ENCODE data around the gene TSPYL1. TPM values are rescaled to one million over a fixed set of nuclear protein-coding genes. Genes with fewer than 3 reads are reported as not detected.
A peak's percentile ranks its signal among the peaks of the same experiment; 100 is the strongest.

The TSPYL1 gene
- total RNA-seq, 2 experiments from 2014 or later, result 37.8 to 38.4 TPM

DNA sequence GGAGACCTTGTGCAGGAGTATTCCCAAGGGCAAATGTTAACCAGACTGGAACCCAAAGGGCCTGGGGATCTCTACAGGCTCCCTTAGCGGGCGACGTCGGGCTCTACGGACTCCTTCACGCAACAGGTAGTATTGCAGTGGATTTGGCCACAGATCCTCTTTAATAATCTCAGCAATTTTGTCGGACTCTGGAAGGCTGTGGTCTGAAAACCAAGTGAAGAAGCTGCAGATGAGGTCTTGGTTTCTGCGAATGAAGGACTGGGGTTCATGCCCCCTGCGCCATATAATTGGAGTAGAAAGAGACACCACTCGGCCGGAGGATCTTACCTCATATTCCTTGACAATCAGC is 1.3 kb downstream of the TSPYL1 start:
- H3K4me1 Mint-ChIP-seq (ENCODE audit: low read depth), result peaks cover 46% of the 10 kb centered on the region
- CTCF ChIA-PET, result interaction anchor here (1.5 to 2.5 kb wide), 4 partner anchors 9 to 177 kb away, joined by 3 to 13 read pairs (median 8); no protein-coding TSS in a partner anchor
- no peaks in the 10 kb centered on the region for H3K27me3 Mint-ChIP-seq (ENCODE audit: low read depth)

DNA sequence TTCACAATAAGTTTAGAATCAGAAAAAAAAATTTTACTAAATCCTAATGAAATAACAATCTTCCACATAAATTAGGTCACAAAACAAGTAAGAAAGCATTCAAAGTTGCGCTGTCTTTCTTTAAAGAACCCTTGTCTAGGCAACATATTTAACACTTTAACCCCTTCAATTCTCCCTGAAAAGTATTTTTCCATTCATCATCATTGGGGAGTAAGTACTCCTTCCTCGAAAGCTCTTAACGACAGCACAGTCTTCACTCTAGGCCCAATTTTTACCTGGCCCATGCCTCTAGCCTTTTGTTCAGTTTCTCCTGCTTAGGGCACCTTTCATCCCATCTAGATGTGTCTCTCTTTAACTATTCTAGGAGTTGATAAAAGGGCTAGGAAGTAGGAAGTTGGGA is 2.6 kb downstream of the TSPYL1 start:
- Mint-ChIP-seq H3K27ac (peak overlapping the region; percentile 55), H3K36me3 (ENCODE audit: low read depth) (peaks cover 51% of the 10 kb centered on the region), H3K9me3 (ENCODE audit: insufficient read depth) (no peaks in the 10 kb centered on the region), H3K27me3 (ENCODE audit: low read depth) (no peaks in the 10 kb centered on the region), H3K4me1 (ENCODE audit: low read depth) (peaks cover 46% of the 10 kb centered on the region), H3K4me3 (peak overlapping the region; percentile 96)
- DNase-seq, result no peak
- no peak for ATAC-seq
- CTCF ChIA-PET, result interaction anchor here (1.0 to 1.7 kb wide), 4 partner anchors 8 to 258 kb away, joined by 3 to 5 read pairs (median 4); no protein-coding TSS in a partner anchor
- POLR2A ChIA-PET, result interaction anchor here (1.0 to 4.4 kb wide), 3 partner anchors 24 to 404 kb away, joined by 3 to 51 read pairs (median 4); partner anchors contain the start of genes KPNA5, RWDD1 and TSPYL4

More for the DNA sequence above, 1.3 kb downstream of the TSPYL1 start:
- Mint-ChIP-seq H3K4me3 (peak overlapping the region; percentile 96), H3K9me3 (ENCODE audit: insufficient read depth) (no peaks in the 10 kb centered on the region), H3K36me3 (ENCODE audit: low read depth) (peaks cover 44% of the 10 kb centered on the region), H3K27ac (peak overlapping the region; percentile 98)
- POLR2A ChIA-PET, result interaction anchor here (1.0 to 4.4 kb wide), 5 partner anchors 26 to 293 kb away, joined by 5 to 51 read pairs (median 6); partner anchors contain the start of genes NT5DC1, RWDD1 and TSPYL4
- DNase-seq, result no peak
- no peak for ATAC-seq

DNA sequence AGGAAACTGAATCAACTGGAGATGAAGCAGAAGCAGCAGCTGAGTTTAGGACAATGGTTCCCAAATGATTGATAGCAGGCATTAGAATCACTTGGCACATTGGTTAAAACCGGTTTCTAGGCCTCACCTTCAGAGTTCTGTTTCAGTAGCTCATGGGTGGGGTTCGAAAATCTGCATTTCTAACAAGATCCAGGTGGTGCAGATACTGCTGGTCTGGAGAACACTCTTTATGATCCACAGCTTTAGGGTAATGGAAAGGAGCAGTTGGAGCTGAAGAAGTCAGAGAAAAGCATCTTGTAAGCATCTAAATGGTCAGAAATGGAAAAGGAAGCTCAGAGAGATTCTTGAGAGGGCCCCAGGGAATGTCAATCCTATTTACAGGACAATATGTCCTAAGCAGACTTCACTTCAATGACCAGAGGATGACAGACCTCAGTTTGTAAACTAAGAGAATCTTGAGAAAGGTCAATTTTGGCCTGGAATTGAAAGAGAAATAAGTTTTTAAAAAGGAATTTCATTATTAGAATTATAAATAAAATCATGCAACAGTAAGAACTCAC is 8.5 kb downstream of the TSPYL1 start:
- no peak overlapping the region for H3K27ac Mint-ChIP-seq
- no peak for DNase-seq

DNA sequence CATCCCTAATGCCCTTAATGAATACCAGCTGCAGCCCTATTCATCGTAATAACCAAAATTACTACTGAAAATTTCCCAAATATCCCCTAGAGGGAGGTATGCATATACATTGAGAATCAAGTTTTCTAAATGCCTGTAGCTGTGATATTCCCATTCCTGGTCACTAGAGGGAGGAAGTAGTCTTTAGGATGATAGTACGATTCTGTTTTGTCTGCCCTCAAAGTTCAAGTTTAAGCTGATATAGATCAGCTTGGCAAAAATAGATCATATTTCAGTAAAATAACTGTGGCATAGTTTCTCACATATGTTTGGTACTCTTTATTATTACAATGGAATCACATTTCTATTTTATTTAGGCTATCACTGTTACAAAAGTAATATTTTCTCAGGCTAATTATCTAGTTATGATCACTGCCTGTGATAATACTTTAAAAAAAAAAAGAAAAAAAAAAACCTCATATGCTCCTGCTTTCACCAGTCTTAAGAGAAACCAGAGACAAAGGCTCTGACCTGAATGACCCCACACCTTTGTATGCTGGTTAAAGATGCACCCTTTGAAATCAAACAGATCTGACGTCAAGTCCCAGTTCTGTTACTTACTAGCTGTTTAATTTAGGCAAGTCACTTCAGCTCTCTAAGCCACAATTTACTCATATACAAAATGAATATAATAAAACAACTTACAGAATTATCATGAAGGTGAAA is 11.0 kb downstream of the TSPYL1 start:
- no peak overlapping the region for H3K4me3 Mint-ChIP-seq
- DNase-seq (no peak), ATAC-seq (peak; percentile 66)
- no peaks in the 10 kb centered on the region for H3K27me3 Mint-ChIP-seq (ENCODE audit: low read depth)
- CTCF ChIA-PET, result interaction anchor here (0.7 to 3.9 kb wide), 19 partner anchors 9 to 302 kb away, joined by 3 to 28 read pairs (median 4); partner anchors contain the start of genes RWDD1, TSPYL1 and TSPYL4
- peaks cover 3% of the 10 kb centered on the region for H3K4me1 Mint-ChIP-seq (ENCODE audit: low read depth)
- no peak overlapping the region for H3K27ac Mint-ChIP-seq
- peaks cover 5% of the 10 kb centered on the region for H3K9me3 Mint-ChIP-seq (ENCODE audit: insufficient read depth)
- peaks cover 24% of the 10 kb centered on the region for H3K36me3 Mint-ChIP-seq (ENCODE audit: low read depth)
- POLR2A ChIA-PET, result no interaction called here

More for the DNA sequence above, 8.5 kb downstream of the TSPYL1 start:
- ATAC-seq, result no peak
- POLR2A ChIA-PET, result interaction anchor here (1.6 kb wide), 1 partner anchor 8 kb away, joined by 13 read pairs; the partner anchor contains the start of gene TSPYL1
- Mint-ChIP-seq H3K4me3 (no peak overlapping the region), H3K9me3 (ENCODE audit: insufficient read depth) (no peaks in the 10 kb centered on the region), H3K4me1 (ENCODE audit: low read depth) (peaks cover 16% of the 10 kb centered on the region), H3K36me3 (ENCODE audit: low read depth) (peaks cover 25% of the 10 kb centered on the region), H3K27me3 (ENCODE audit: low read depth) (no peaks in the 10 kb centered on the region)
- CTCF ChIA-PET, result interaction anchor here (0.9 to 3.9 kb wide), 6 partner anchors 9 to 290 kb away, joined by 3 to 28 read pairs (median 4); partner anchors contain the start of genes TSPYL1 and TSPYL4

DNA sequence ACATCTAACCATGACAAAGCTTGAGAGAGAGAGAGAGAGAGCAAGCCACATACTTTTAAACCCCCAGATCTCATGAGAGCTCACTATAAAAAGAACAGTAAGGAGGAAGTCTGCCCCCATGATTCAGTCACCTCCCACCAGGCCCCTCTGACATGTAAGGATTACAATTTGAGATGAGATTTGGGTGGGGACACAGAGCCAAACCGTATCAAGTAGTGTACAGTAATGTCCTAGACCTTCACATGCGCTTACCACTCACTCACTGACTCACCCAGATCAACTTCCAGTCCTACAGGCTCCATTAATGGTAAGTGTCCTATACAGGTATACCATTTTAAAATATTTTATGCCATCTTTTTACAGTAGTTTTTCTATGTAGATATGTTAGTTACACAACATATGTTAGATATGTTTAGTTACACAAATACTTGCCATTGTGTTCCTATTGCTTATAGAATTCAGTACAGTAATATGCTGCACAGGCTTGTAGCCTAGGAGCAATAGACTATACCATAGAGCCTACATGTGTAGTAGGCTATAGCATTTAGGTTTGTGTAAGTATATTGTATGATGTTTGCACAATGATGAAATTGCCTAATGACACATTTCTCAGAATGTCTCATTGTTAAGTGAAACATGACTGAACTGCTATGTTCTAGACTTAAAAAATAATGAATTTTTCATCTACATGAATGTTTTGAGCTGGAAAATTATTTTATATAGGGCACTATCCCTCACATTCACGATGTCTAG is 11.7 kb downstream of the TSPYL1 start:
- DNase-seq (no peak), ATAC-seq (no peak)
- H3K9me3 Mint-ChIP-seq (ENCODE audit: insufficient read depth), result peaks cover 12% of the 10 kb centered on the region
- CTCF ChIA-PET, result interaction anchor here (0.9 to 3.9 kb wide), 18 partner anchors 9 to 303 kb away, joined by 3 to 28 read pairs (median 5); partner anchors contain the start of genes RWDD1, TSPYL1 and TSPYL4
- no peak overlapping the region for H3K27ac Mint-ChIP-seq
- no peaks in the 10 kb centered on the region for H3K27me3 Mint-ChIP-seq (ENCODE audit: low read depth)
- no peak overlapping the region for H3K4me3 Mint-ChIP-seq
- POLR2A ChIA-PET, result interaction anchor here (1.0 kb wide), 1 partner anchor 14 kb away, joined by 3 read pairs; the partner anchor contains the start of gene TSPYL4
- peaks cover 24% of the 10 kb centered on the region for H3K36me3 Mint-ChIP-seq (ENCODE audit: low read depth)
- H3K4me1 Mint-ChIP-seq (ENCODE audit: low read depth), result peaks cover 3% of the 10 kb centered on the region

DNA sequence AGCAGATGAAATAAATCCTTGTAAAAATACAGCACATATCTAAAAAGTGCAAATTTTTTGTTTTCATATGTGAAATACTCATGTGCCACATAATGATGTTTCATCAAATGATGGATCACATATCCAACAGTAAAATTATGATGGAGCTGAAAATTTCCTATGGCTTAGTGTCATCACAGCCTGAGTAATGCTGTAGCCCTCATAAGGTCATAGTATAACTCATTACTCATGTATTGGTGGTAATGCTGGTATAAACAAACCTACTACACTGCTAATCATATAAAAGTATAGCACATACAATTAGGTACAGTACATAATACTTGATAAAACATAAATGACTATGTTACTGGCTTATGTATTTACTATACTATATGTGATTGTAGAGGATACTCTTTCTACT is 12.9 kb downstream of the TSPYL1 start:
- Mint-ChIP-seq H3K4me1 (ENCODE audit: low read depth) (peaks cover 3% of the 10 kb centered on the region), H3K4me3 (no peak overlapping the region), H3K27ac (no peak overlapping the region), H3K36me3 (ENCODE audit: low read depth) (peaks cover 27% of the 10 kb centered on the region), H3K9me3 (ENCODE audit: insufficient read depth) (peaks cover 16% of the 10 kb centered on the region), H3K27me3 (ENCODE audit: low read depth) (no peaks in the 10 kb centered on the region)
- ChIA-PET CTCF (interaction anchor here (0.8 to 1.8 kb wide), 2 partner anchors 9 to 294 kb away, joined by 3 to 6 read pairs; no protein-coding TSS in a partner anchor), POLR2A (interaction anchor here (0.6 to 1.0 kb wide), 2 partner anchors 12 to 45 kb away, joined by 3 read pairs; partner anchors contain the start of gene TSPYL4)
- DNase-seq (no peak), ATAC-seq (no peak)

DNA sequence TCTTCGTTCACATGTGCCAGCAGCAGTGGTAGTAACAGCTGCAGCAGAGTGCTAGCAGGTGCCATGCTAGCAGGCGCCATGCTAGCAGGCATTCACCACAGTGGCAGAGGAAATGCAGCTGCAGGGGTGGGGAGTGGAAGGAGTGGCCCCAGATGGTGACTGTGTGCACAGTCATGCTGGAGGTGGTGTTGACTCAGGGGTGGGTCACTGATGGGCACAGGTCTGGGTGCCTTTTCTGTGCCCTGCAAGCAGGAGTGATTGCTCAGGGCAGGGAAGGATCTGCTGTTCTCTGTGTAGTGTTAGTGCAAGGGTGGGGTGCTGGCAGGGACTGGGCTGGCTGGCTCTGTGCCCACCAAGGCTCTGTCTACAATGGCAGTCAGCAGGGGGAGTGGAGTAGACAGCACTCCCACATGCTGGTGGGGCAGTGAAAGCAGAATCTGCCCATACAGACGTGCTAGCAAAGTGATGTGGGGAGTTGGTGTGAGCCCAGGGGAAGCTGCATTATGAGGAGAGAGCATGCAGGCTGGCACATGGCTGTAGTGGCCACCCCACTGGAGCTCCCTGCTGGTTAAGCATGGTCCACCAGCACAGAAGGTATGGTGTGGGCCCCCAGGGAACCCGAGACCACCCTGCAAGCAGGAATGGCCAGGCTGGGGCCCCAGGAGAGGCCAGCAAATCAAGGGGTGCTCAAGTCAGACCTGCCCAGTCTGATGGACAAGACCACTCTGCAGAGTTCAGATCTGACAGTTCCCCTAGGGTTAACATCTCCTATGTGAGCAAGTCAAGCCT is 14.5 kb downstream of the TSPYL1 start:
- ChIA-PET CTCF (no interaction called here), POLR2A (no interaction called here)
- Mint-ChIP-seq H3K27me3 (ENCODE audit: low read depth) (no peaks in the 10 kb centered on the region), H3K4me3 (no peak overlapping the region), H3K9me3 (ENCODE audit: insufficient read depth) (peaks cover 16% of the 10 kb centered on the region), H3K36me3 (ENCODE audit: low read depth) (peaks cover 30% of the 10 kb centered on the region), H3K27ac (no peak overlapping the region), H3K4me1 (ENCODE audit: low read depth) (peaks cover 3% of the 10 kb centered on the region)
- ATAC-seq (peak; percentile 25), DNase-seq (no peak)

DNA sequence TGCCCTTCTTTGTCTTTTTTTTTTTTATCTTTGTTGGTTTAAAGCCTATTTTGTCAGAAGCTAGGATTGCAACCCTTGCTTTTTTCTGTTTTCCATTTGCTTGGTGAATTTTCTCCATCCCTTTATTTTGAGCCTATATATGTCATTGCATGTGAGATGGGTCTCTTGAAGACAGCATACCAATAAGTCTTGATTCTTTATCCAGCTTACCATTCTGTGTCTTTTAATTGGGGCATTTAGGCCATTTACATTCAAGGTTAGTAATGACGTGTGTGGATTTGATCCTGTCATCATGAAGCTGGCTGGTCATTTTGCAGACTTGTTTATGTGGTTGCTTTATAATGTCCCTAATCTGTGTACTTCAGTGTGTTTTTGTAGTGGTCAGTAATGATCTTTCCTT is 16.4 kb downstream of the TSPYL1 start:
- DNase-seq (no peak), ATAC-seq (no peak)
- peaks cover 16% of the 10 kb centered on the region for H3K9me3 Mint-ChIP-seq (ENCODE audit: insufficient read depth)
- ChIA-PET CTCF (interaction anchor here (0.6 kb wide), 1 partner anchor 90 kb away, joined by 3 read pairs; no protein-coding TSS in a partner anchor), POLR2A (no interaction called here)
- no peaks in the 10 kb centered on the region for H3K27me3 Mint-ChIP-seq (ENCODE audit: low read depth)
- no peak overlapping the region for H3K27ac Mint-ChIP-seq
- H3K4me1 Mint-ChIP-seq (ENCODE audit: low read depth), result no peaks in the 10 kb centered on the region
- H3K4me3 Mint-ChIP-seq, result no peak overlapping the region
- peaks cover 30% of the 10 kb centered on the region for H3K36me3 Mint-ChIP-seq (ENCODE audit: low read depth)

DNA sequence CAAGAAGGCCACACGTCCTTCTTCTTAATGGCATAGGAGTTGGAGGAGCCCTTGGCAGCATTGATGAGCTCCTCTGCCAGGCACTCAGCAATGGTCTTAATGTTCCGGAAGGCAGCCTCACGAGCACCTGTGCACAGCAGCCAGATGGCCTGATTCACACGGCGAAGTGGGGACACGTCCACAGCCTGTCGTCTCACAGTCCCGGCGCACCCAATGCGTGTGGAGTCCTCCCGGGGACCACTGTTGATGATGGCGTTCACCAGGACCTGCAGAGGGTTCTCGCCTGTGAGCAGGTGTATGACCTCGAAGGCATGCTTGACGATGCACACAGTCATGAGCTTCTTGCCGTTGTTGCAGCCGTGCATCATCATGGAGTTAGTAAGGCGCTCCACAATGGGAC is 21.2 kb downstream of the TSPYL1 start:
- Mint-ChIP-seq H3K27ac (no peak overlapping the region), H3K9me3 (ENCODE audit: insufficient read depth) (peaks cover 9% of the 10 kb centered on the region), H3K36me3 (ENCODE audit: low read depth) (peaks cover 16% of the 10 kb centered on the region), H3K4me1 (ENCODE audit: low read depth) (no peaks in the 10 kb centered on the region), H3K27me3 (ENCODE audit: low read depth) (no peaks in the 10 kb centered on the region), H3K4me3 (no peak overlapping the region)
- ChIA-PET CTCF (interaction anchor here (0.9 to 1.3 kb wide), 2 partner anchors 9 to 14 kb away, joined by 3 read pairs; no protein-coding TSS in a partner anchor), POLR2A (no interaction called here)
- no peak for DNase-seq
- ATAC-seq, result no peak

DNA sequence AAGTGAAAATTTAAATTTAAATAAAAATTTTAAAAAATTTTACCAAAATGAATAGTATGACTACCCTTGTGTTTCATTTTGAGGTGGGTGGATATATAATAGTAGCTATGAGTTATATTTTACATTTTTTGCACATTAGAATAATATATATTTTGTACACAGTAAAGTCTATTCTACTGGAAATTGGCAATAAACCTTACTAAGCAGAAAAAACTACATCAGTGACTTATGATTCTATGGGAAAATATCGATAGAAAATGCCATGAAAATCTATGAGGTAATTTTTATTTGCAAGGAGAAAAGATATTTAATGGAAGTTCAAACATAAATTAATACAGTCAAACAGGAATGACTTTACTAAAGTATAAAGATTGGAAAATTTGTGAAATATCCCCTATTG is 23.0 kb downstream of the TSPYL1 start:
- peaks cover 8% of the 10 kb centered on the region for H3K4me1 Mint-ChIP-seq (ENCODE audit: low read depth)
- H3K27me3 Mint-ChIP-seq (ENCODE audit: low read depth), result no peaks in the 10 kb centered on the region
- no peak overlapping the region for H3K27ac Mint-ChIP-seq
- ChIA-PET POLR2A (interaction anchor here (1.6 kb wide), 1 partner anchor 23 kb away, joined by 5 read pairs; the partner anchor contains the start of gene TSPYL1), CTCF (interaction anchor here (1.5 kb wide), 1 partner anchor 12 kb away, joined by 4 read pairs; no protein-coding TSS in a partner anchor)
- no peaks in the 10 kb centered on the region for H3K9me3 Mint-ChIP-seq (ENCODE audit: insufficient read depth)
- DNase-seq, result no peak
- no peak overlapping the region for H3K4me3 Mint-ChIP-seq
- peaks cover 13% of the 10 kb centered on the region for H3K36me3 Mint-ChIP-seq (ENCODE audit: low read depth)
- ATAC-seq, result no peak
